ENCODE data around the gene IQCF5. TPM values are rescaled to one million over a fixed set of nuclear protein-coding genes. Genes with fewer than 3 reads are reported as not detected.
A peak's percentile ranks its signal among the peaks of the same experiment; 100 is the strongest.
"Not testable (repeated sequence)": the region's sequence is repeated elsewhere in the genome, so short reads cannot be mapped to it uniquely, and the experiment has no call there.

The IQCF5 gene
- total RNA-seq (2014; rRNA removed; shearing (Covaris generic)), result not detected in 2 replicates

DNA sequence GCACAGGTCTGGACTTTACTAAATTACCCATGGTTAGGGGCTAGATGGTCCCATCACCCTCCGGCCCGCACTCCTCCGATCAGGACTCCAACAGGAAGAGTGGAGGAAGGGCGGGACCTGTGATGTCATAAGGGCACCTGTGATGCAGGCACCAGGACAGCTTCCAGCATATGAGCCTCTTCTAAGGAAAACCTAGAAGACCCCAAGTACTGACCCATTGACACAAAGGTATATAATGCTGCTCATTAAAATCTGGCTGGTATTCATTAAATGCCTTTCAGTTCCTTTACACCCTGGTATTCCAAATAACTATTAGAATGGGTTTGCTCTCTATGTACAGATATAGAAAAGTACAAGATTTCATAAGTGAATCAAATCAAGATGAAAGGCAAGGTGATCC is at the start of gene IQCF5:
TSS of gene IQCF5 (minus strand) at position 101 of the 400 bp plus-strand sequence. CDS start at position 31, 70 bp downstream.
- no peak for DNase-seq (ENCODE audit: low read depth)

DNA sequence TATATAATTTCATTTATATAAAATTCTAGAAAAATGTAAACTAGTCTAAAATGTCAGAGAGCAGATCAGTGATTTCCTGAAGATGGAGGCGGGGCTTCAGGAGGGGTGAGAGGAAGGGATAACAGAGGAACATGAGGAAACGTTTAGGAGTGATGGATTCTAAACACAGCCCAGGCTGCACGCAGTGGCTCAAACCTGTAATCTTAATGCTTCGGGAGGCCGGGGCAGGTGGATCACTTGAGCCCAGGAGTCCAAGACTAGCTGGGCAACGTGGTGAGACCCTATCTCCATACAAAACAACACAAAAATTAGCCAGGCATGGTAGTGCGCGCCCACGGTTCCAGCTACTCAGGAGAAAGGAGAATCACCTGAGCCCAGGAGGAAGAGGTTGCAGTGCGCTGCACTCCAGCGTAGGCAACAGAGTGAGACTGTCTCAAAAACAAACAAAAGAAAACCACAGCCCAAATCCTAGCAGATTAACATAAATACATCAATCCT is 45.7 kb upstream of the IQCF5 start:
- DNase-seq (ENCODE audit: low read depth), result no peak

DNA sequence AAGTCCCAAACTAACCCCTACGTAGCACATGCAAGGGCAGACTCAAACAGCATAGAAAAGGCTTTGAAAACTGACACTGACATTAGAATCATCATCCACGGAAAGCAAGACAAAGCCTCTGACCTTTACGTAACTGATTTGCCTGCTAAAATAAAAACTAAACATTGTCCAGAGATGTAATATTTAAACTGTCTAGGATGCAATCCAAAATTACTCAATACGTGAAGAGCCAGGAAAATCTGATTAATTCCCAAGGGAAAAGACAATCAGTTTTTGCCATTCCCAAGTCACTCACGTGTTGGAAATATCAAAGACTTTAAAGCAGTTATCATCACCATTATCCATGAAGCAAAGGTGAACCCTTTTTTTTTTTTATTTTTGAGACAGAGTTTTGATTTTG is 41.0 kb upstream of the IQCF5 start:
- no peak for DNase-seq (ENCODE audit: low read depth)

DNA sequence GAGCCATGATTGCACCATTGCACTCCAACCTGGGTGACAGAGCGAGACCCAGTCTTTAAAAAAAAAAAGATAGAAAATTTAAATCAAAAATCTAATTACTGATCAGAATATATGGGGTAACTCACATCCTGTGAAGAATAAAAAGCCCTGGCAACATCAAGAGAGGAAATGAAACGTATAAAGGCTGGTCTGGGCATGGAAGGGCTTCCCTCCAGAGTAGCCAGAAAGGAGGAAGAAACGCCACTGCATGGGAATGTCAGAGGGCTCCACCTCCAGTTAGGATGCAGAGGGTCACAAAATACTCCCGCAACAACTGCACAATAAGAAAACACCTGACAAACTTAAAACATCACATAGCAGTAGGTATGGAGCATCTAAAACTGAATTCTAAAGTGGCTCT is 32.6 kb upstream of the IQCF5 start:
- no peak for DNase-seq (ENCODE audit: low read depth)

DNA sequence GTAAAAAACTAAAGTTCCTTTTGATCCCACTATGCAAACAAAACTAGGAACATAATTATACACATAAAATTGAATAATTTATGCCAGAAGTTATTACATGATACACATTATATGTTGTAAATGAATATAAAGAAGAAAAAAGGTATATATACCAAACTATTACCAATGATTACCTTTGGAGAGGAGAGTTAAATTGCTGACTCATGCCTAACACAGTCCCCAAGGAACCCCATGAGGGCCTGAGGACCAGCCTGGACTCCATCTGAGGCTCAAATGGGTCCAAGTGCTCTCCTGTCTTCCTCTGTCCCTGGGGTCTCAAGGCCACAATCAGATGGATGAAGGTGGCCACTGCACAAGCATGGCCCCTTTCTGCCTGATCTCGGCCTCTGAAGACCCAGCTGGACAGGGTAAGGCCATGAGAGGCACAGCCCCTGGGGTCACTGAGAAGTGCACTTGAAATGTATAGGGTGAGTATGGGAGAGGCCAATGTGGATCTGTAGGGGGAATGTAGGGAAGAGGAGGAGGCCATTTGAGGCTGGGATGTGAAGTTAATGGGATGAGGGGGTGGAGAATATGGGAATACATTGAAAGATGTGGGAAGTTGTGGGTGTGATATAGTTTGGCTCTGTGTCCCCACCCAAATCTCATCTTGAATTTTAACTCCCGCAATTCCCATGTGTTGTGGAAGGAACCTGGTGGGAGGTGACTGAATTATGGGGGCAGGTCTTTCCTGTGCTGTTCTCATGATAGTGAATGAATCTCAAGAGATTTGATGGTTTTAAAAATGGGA is 28.8 kb upstream of the IQCF5 start:
- no peak for DNase-seq (ENCODE audit: low read depth)

DNA sequence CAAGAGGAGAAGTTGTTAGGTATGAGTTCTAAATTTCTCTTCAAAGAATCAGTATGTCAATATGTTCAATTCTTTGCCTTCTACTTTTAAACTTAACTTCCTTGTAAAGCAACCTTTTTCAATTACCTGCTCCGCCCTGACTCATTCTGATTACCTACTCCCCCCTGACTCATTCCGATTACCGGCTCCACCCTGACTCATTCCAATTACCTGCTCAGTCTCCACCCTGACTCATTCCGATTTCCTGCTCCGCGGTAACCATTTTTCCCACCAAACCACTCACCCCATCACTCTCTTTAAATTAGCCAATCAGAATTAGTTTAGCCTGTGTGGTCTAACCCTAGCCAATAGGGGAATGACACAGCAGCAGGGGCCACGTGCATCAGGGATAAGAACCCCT is 27.0 kb upstream of the IQCF5 start:
- not testable (repeated sequence) for DNase-seq (ENCODE audit: low read depth)

DNA sequence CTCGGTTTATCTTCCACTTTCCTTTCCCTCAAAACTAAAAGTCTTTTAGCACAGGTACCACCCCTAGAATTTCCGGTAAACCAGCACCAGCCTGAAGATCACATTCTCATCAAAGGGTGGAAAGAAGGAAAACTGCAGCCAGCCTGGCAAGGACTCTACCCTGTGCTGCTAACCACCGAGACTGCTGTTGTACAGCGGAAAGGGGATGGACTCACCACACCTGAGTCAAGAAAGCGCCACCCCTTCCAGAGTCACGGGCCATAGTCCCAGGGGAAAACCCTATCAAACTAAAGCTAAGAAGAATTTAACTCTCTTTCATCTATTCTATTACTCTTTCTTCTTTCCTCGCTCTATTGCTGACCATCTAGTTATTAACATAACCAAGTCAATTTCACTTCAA is 24.6 kb upstream of the IQCF5 start:
- not testable (repeated sequence) for DNase-seq (ENCODE audit: low read depth)

DNA sequence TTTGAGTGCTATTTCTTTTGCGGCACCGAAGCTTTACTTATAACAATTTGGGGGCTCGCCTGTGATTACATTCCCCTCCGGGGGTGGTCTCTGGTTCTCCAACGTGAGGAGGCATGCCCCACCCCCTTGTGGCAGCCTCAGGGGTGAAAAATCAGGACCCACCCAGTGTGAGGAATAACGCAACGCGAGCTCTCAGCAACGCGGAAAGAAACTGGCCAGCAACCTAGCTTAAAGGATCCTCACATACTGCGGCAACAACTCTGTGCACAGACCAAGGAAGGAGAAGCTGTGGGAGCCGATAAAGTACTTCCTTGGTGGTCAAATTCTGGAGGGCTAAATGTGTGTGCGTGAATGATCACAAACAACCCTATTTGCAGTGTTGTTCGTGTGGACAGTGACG is 22.0 kb upstream of the IQCF5 start:
- no peak for DNase-seq (ENCODE audit: low read depth)

DNA sequence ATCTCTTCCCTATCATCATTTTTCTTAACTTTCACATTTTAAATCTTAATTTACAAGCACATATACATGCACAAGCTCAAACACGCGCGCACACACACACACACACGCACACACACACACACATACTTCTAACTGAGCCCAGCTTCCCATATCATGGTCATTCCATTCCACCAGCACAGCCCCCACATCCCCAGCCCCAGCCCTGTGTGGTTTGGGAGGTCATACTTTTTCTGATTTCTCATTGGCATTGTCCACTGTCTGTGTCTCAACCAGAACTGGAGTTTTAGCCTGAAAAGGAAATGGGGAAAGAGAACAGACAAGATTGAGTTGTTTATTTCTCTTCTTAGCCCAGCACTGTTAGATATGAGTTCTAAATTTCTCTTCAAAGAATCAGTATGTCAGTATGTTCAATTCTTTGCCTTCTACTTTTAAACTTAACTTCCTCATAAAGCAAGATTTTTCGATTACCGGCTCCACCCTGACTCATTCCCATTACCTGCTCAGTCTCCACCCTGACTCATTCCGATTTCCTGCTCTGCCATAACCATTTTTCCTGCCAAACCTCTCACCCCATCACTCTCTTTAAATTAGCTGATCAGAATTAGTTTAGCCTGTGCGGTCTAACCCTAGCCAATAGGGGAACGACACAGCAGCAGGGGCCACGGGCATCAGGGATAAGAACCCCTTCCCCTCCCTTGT is 21.4 kb upstream of the IQCF5 start:
- no peak for DNase-seq (ENCODE audit: low read depth)

DNA sequence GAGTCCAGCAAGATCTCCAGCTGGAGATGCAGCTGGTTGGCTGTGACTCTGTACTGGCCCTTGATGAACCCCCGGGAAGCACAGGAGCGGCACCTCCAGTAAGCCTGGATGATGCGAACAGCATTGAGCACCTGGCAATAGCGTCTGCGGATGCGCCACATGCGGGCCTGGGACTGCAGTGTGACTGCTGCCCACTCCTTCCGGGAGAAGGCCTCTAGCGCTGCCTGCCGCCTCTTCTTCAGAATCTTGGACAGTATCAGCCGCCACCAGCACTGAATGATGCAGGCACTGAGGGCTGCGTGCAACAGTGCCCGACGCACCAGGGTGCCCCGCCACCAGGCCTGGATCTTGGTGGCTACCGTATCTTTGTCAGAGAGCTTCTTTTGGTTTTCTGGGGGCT is 19.5 kb upstream of the IQCF5 start:
- no peak for DNase-seq (ENCODE audit: low read depth)

DNA sequence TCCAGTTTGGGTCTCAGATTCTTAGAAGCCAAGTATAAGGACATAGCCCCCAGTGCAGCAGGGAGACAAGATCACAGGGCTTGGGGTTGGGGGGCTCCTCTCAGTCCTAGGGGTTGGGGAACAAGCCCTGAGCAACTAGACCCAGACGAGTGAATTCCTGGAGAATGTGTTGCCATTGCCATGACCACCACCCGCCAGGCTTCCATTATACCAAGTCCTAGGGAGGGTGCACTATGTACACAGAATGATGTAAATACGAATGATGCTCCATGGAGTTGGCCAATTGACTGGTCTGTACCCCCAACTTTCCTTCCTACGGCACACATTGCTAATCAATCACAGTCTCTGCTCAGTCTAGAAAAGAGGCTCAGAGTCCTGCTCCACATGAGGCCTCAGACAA is 19.0 kb upstream of the IQCF5 start:
- no peak for DNase-seq (ENCODE audit: low read depth)

DNA sequence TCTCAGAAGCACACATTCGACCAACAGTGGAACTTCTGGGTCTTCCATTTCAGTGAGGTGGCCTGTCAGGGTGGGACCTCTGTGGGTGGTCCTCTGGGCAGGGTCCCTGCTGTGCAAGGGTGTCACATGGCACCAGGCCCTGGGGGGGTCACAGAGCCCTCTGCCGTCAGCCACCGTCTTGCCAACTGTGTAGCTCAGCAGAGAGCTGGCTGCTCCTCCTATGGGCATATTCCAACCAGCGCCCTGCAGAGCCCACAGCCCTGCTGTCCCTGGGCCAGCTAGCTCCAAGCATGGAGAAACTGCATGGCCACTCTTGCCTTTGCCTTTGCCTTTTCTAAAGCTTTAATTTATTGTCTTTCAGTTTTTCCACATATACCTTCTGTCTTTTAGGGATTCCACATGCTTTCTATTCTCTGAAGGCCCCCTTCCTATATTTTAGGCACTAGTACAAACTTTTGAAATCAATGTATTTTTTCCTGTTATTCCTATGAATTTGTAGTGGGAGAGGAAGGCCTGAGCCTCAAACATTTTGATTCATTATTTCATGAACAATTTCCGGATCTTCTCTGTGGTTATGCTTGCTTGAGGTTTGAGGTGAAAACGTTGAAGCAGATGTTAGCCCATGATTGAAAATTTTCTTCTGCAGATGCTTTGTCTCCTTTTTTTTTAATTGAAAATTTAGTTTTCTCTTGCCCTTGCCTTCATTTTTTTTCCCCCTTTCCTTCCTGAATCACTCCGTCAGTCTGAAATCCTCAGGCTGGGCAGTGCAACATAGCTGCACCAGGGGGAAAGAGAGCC is 16.0 kb upstream of the IQCF5 start:
- DNase-seq (ENCODE audit: low read depth), result no peak

DNA sequence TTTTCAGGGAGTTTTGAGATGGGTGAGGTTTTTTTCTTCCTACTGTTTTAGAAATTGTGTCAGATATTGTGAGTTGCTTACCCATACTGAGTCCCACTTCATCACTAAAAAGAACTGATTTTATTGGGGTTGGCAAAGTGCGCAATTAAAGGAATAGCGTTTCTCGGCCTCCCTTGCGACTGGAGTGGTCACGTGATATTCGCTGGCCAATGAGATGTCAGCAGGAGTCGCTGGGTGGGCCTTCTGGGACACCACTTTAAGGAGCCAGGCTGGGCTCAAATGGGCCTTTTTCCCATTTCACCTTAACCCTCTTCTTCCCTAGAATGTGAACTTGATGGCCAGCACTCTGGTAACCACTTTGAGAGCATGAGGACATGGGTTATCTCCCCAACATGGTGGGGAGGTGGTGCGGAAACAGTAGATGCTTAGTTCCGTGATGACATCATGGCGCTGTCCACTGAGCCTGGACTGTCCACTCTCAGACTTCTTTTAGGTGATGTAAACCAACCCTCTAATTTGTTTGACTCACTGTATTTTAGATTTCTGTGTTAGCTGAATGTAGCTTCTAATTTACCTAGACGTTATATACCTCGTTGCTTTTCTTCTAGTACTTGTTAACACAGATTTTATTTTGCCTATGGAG is 13.2 kb upstream of the IQCF5 start:
- DNase-seq (ENCODE audit: low read depth), result no peak

DNA sequence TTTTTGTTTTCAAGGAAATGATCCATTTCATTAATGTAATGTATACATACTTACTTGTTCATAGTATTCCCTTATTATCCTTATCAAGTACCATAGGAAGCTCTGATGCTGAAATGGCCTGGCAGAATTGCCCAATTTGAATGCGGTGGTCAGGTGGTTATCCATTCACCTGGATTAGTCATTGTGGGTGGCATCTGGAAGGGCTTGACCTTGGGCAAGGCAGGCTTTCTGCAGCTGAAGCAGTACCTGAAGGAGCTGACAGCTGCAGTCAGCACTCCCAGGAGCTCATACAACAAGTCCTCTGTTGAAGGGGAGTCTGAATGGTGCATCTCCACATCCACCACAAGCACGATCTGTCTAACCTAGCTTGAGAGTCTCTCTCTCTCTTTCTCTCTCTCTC is 12.2 kb upstream of the IQCF5 start:
- no peak for DNase-seq (ENCODE audit: low read depth)

DNA sequence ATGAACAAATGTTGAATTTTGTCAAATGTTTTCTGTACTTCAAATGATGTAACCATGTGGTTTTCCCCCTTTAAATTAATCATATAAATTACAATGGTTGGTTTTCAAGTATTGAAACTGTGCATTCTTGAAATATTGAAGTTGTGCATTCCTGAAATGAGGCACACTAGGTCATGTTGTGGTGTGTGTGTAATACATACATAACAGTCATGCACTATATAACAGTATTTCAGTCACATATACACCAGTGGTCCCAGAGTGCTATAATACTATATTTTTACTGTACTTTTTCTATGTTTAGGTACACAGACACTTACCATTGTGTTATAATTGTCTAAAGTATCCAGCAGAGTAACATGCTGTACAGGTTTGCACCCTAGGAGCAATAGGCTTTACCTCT is 11.0 kb upstream of the IQCF5 start:
- DNase-seq (ENCODE audit: low read depth), result no peak

DNA sequence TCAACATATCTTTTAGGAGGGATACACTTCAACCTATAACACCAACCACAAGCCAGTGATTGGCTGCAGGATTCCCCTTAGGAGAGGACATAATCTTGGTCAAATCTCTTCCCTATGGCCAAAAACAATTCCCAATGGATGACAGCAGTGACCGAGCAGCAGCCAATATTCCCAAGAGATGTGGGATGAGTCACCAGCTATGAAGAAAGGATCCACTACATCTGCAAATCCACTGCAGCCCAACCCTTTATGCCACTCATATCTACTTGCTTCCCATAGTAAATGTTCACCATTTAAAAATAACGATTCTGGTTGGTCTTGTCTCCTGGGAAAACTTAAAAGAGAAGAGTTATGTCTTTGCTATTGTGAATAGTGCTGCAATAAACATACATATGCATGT is 4.5 kb upstream of the IQCF5 start:
- DNase-seq (ENCODE audit: low read depth), result peak; percentile 42

DNA sequence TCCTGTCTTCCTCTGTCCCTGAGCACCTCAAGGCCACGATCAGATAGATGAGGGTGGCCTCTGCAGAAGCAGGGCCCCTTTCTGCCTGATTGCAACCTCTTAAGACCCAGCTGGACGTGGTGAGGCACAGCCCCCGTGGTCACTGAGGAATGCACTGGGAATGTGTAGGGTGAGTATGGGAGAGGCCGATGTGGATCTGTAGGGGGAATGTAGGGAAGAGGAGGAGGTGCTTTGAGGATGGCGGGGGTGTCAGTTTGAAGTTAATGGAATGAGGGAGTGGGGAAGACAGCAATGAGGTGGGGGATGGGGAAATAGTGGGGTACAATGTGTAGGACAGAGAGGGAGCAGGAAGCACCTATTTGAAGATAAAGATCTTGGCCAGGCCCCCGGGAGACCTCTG is 785 bp upstream of the IQCF5 start:
- no peak for DNase-seq (ENCODE audit: low read depth)

DNA sequence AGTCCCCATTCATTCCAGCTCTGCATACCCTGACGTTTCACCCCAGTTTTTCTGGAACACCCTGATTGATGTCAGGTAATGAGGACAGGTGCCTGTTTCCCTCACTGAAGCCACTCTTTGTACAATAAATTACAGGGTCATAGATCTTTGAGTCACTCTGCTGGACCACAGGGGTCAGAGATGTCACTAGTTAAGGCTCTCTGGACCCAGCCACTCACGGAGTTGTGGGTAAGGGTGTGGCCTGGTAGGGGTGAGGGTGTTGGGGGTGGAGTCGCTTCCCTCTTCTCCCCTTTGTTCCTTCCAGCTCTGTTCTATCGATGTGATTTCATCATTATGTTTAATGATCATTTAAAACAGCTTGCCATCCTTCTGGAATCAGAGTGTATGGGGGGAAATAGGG is 512 bp downstream of the IQCF5 start:
- DNase-seq (ENCODE audit: low read depth), result no peak

DNA sequence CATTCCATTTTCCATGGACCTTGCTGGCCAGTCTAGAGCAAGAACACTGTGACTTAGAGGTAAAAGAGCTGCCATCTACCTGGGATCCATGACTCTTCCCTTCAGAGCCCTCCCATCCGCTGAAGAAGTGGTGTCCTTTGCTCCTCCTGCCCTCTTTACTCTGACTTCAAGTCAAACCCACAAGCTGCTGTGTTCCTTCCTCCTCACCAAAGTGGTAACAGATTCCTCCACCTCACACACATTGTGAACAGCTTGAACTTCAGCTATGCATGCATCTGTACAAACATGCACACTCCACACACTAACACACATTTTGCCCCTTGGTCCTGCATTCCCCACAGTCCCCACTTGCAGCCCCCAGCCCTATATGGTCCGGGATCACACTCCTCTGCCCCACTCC is 990 bp downstream of the IQCF5 start:
- no peak for DNase-seq (ENCODE audit: low read depth)

DNA sequence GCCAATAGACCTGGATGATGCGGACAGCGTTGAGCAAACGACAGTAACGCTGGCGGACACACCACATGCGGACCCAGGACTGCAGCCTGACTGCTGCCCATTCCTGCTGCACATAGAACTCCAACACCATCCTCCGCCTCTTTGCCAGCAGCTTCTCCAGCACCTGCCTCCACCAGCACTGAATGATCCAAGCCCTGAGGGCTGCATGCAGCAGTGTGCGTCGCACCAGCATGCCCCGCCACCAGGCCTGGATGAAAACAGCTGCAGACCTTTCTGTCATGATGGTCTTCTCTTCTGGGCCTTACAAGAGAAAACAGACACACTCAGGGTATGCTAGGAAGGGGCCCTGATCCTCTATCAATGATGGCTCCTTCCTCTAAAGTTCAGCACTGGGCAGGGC is 1.5 kb downstream of the IQCF5 start:
- DNase-seq (ENCODE audit: low read depth), result no peak

DNA sequence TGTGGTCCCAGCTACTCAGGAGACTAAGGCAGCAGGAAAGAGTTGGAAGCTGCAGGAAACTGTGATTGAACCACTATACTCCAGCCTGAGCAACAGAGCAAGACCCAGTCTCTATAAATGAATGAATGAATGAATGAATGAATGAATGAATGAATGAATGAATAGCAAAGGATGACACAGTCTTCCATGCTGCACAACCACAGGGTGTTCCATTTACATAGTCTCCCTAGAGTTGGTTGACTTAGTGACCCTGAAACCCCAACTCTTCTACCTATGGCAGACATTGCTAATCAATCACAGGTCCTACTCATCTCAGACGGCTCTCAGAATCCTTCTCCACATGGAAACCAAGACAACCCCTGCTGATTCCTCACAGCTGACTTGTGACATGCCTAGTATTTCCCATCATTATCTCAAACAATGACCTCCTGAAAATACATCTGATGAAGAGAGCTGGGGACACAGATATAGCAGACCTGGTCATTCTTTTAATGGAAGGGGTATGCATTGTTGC is 2.1 kb downstream of the IQCF5 start:
- no peak for DNase-seq (ENCODE audit: low read depth)

DNA sequence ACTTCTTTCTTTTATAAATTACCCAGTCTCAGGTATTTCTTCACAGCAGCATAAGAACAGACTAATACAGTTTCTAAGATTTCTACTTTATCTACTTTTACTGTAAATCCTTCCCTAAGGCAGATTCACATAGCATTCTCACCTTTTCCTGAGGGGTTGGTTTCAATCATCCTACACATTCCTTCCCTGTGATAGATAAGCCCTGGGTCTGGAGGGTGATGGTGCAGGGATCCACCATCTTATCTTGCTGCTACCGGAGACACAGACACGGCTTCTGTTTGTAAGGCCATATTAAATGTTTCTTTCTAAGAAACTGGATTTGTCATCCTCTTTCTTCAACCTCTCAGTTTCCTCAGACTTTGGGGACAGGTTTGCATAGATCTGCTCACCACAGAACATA is 6.1 kb downstream of the IQCF5 start:
- no peak for DNase-seq (ENCODE audit: low read depth)
